Activated effector memory CD4-positive, alpha-beta T cell treated with anti-CD3 and anti-CD28 coated beads, Interleukin-2, amount 50 U/mL, for 16 hours (primary cell): ENCODE measurements around the gene SHC1.

Source experiments
- DNase-seq: peaks from one replicate; pipeline ENCODE4 v3.0.0-alpha.2; 2020

Gene SHC1

DNA sequence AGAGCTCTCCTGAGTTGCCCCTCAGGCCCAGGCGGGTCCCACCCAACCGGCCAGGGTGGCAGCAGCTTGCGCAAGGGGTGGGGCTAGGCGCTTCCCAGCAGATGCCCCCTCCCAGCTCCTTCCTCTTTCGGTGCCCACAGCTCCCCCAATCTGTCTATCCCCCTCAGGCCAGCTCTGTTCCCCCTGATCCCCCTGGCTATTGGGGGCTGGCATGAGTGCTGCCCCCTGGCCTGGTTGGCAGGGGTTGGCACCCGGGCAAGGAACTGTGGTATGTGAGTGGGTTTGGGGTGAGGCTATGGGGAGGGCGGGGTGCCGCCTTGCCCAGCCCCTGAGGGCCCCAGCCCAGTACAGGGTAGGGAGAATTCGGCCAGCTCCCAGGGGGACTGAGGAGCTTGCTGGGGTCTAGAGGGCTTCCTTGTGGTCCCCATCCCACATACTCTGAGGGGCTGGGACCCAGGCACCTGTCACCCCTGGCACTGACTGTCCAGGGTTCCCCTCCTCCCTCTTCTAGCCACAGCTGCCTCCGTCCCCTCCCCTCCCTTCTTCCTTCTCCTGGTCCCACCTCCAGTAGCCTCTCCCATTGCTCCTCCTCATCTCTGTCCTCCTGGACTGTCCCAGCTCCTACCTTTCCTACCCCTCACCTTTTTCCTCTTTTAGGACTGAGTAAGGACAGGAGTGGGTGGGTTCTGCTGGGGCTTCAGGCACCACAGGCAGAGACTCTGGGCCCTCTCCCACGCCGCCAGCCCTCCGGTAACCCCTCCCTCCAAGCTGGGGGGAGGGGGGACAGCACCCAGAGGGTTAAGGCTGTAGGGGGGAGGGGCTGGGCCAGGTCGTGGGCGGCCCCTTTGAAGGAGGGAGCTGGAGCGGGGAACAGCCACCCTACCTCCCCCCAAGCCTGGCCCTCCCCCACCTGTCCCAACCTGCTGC is 37.7 kb upstream of the SHC1 start:
- peak; percentile 83 for DNase-seq

DNA sequence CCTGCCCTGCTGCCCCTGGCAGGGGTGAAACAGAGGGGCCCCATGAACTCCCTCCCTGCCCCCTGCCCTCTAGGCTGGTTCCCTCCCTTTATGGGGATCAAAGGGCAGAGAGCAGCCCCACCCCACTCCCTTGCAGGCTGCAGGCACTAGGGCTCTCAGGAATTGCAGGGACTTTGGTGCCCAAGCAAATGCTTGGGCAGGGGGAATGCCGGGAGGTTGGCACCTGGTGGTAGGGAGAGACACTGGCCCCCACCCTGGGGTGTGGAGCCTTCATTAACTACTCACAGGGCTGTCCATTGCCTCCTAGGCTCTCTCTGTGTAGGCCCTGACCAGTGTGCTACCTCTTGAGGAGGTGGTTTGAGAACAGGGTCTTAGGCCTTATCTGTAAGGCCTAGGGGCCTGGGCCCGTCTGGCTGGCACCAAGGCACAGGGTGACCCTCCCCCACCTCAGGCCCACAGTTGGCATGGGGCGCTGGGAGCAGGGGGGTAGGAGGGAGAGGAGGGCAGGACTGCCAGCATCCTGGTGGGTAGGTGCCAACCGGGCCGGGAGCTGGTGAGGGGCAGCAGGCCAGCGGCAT is 36.8 kb upstream of the SHC1 start:
- no peak for DNase-seq

DNA sequence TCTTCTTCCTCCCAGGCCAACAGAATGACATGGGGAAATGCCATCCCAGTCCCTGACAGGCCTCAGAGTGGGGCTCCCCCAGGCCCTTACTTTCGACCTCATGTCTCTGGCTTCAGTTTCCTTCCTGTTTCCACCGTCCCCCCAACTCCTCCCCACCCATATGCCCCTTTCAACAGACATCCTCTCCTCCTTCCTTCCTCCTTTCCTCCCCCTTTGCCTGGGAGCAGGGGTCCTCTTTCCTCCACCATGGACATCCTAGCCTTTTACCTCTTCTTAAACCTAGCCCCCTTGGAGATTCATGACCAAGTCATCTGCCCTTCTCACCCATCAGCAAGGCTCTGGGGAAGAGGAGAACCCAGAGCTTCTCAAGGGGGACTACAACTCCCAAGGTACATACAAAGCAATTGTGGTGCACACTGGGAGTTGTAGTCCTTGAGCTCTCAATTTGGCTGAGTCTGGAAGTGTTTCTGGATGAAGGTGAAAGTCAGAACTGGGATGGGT is 36.1 kb upstream of the SHC1 start:
- peak; percentile 71 for DNase-seq

DNA sequence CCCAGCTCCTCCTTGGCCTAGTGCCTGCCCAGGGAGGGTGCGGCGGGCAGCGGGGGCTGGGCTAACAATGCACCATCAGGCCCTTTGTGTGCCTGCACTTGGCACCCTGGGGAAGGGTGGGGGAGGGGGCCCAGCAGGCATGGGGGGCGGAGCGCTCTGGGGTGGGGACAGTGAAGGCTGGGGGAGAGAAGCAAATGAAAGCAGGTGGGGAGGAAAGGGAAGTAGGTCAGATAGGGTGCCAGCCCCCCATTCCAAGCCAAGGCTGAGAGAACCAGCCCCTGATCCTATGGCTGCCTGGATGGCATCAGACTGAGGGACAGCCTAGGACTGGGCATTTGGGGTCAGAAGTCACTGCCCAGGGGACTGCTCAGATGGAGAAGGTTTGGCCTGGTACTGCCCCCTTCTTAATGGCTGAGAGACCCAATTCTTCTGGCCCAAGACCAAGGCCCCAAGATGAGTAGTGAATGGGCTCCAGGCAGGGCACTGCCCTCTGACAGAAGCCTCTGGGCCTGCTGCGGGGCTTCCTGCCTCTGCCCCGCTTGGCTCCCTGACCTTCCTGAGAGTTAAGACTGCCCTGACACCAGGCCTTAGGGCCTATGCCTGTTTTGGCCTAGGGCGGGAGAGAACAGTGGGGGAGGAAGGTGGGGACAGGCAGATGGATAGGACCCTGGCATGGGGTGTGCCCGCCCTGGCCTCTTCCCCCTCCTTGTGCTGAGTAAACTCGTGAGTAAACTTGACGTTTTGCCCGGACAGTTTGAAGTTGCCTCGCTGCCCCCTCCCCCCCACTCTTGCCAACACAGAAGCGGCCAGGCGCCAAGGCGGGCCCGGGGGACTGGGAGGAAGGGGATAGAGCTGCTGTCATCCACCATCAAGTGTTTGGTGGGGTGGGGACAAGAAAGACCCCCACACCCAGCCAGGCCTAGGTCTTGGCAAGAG is 34.8 kb upstream of the SHC1 start:
- DNase-seq = peak; percentile 79

DNA sequence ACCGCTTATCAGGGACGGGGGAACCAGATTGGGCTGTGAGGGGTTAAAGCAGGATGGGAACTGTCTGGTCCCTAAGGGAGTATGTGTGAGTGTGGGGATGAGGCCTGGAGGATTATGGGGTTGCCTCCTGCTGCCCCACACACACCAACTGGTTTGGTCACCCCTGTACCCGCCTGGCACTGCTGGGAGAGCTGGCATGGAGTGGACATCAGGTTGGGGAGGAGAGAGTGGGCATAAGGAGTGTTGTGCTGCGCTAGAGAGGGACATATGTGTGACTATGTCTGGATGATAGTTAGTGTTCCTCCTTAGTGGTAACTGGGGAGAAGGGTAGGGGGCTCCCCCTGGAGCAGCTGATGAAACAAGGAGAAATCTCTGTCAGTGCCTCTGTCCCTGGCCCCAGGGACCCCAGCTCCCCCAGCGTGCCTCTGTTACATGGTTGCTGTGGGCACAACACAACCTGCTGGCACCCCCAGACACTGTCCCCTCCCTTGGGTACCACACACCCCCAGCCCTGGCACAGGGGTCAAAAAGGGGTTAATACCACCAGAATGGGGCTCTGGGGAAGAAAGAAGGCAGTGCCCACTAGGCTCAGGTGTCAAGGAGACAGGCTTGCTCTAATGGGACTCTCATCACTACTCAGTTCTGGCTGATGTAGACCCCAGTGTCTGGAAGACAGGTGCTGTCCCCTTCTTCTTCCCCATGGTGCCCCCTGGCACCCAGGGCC is 34.0 kb upstream of the SHC1 start:
- no peak for DNase-seq

DNA sequence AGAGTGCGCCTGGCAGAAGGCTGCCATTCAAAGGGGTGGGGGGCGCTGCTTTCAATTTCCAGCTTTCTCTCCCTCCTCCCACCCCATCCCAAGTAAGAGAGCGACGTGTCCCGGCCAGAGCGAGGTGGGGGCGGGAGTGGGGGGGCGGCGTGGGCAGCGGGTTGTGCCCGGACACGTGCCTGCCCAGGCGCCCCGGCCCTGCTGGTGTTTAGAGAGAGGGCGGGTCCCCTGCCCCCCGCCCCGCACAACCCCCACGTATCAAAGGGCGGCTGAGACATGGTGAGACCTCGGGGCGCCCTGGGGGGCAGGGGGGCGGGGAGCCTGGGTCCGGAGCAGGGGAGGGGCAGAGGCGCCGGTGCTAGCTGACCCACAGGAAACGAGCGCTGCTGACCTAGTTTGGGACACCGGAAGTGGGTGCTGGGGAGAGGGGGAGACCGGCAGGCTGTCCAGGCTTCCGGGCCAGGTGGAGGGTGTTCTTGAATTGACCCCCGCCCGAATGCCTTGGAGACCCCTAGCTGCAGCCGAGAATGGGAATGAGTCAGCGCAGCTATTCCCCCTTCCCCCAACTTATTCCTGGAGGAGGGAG is 33.3 kb upstream of the SHC1 start:
- peak; percentile 75 for DNase-seq

DNA sequence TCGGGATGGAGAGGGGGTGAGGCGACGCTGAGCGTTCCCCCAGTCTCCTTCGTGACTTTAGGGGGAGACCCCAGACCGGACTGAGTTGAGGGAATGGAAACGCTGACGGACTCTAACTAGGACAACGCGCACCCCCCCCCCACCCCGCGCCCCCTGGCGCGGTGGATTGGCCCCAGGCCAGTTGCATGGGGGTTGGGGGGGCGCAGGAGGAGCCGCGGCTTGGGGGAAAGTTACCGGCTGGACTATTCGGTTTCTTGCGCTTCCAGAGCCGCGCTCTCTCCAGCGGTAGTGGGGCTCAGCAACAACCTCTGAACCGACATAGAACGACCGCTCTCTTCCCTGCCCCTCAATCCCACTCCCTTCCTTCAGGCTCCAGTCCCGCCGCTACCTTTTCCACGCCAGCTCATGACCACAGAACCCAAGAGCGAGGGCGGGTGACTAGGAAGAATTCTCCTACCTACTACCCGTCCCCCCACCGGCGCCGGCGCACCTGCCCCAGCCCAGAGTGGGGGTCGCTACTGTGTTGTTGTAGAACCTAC is 32.7 kb upstream of the SHC1 start:
- DNase-seq = peak; percentile 78

DNA sequence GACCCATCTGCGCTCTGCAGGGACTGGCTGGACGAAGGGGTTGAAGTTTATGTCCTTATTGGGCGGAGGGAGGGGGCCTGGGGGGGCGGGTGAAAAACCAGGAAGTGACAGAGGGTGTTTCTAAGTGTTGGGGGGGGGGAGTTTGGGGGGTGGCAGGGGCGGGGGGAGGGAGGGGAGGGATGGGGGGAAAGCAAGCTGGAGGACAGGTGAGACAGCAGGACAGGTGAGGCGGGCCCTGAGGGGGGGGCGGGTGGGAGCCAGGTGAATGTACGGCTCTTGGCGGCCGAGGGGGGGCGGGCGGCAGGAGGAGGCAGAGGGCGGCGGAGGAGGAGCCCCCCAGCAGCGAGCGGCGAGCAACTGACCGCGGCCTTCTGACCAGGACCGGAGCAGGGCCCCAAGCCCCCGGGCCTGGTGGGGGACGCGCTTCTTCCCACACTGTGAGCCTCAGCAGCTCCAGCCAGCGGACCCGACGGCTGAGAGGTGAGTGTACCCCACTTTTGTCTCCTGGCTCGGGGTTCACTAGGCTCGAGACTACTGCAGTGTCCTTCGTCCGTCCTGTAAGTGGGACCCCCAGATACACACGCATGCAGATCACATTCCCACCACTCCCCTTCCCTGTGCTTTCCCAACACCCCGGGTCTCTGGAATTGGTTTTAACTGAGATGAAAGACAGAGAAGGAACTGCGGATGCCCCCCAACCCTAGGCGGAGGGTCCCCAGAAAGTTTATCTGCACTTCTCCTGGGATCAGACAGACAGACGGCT is 32.1 kb upstream of the SHC1 start, which contains the start of gene ZBTB7B:
ZBTB7B (plus strand) TSS at position 339 of the 763 bp plus-strand sequence. CDS start 11,859 bp downstream, outside the sequence.
- peak; percentile 74 for DNase-seq

DNA sequence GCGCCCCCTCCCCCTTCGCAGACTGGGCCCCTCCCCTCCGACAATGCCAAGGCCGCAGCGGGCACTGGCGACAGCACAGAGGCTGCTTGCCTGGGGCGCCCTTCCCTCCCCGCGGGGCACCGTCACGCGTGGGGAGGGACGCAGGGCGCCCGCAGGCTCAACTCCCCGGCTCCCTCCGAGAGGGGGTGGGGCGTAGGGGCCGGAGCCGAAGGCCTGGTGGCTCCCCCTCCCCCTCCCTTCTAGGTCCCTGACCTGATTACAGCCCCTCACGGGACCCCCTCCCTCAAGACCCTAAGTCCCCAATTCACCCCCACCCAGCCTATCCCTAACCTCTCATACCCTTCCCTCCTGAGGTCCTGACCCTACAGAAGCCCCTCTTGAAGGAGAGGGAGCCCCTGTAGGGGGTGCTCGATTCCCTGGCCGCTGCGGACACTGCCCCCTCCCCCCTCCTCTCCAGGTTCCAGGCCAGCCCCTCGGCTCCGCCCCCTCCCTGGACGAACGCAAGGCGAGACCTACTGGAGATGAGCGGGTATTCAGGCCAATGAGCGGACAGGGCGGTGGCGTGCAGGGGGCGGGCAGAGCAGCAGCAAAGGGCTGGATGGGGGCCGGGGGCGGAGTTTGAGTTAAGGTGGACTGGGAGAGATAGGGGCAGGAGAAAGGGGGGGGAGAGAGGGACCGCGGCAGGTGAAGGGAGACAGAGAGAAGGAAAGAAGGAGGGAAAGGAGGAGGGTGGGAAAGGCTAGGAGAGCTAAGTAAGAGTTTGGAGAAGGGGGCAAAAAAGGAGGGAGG is 31.3 kb upstream of the SHC1 start:
- DNase-seq = peak; percentile 99

DNA sequence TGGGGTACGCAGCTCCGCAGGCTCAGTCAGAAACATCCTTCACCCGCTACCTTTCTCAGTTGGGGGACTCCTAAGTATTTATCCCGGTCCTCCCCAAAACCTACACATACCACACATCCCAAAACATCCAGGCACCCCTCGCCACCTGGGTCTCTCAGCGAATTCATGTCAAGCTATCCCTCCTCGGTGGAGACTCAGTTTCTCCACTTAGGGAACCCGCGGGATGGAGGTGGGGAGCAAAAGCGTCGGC is 30.8 kb upstream of the SHC1 start:
- DNase-seq = no peak

DNA sequence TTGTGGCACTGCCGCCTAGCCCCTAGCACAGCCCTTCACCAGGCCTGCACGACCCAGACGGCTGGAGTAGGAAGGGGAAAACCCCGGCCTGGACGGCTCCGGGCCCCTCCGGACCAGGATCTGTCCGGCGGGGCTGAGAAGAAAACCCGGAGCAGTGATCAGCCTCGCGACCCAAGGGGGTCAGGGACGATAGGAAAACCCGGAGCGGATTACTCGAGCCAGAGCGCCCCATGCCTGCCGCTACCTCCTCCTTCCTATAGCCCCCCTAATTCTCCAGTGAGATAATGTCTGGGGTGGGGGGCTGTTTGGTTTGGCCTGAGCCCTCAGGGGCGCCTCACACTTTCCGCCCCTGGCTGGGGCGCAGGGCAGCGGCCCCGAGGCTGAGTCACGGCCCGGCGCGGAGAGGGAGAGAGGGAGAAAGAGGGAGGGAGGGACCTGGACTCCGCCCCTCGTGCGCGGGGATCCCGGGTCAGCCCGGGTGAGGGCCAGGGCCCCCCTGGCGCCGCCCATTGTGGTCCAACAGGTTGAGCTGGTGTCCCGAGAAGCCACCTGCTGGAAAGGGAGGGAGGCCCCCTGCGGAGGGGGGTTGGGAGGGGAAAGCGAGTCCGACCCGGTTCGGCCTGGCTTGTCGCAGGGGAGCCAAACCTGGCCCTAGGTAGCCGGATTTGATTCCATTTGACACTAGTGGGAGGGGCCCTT is 30.3 kb upstream of the SHC1 start:
- DNase-seq = peak; percentile 94

DNA sequence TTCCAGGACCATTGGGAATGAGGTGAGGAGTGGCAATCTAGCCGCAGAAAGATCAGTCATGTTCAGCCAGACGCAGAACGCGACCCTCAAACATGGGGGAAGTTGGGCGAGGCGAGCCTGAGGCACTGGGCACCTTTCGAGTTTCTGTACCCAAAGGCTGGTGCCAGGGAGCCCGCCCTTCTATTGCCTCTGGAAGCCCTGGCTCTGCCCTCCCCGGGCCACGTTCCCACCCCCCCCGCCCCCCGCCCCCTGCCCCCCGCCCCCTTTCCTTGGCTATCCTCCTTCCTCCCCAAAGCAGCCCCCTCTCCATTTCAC is 29.8 kb upstream of the SHC1 start:
- DNase-seq = peak; percentile 74

DNA sequence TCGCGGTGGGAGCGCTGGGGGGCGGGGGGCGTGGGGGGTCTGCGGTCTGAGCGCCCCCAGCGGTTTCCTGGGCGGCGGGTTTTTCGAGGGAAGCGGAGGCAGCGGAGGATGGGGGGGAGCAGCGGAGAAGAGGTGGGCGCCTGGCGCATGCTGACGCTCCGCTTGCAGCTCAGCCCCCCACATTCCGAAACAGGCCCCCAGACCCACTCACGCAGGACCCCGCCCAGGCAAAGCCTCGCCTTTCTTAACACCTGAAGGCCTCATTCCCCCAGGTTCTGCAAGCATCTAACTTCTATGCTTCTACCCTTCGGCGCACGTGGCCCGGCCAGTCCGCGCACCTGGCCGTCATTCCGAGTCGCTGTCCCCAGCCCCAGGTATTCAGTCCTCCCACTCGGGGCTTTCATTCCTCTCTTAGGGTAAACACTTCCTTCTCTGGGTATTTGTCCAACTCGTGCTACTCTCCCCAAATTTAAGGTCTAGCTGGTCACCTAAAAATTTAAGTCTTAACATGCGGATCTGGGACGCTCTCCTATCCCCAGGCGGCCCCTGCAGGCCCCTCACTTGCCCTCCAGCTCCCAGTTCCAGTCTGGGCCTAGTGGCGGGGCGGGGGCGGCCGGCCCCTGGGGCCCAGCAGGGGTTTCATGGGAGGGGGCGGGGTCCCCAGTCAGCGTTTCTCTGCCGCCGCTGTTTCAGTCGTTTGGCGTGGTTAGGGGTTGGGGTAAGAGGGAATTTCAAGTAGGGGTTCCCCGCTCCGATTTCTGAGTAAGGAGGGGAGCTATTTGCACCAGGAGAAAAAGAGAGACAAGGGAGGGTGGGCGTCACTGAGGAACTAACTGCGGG is 29.2 kb upstream of the SHC1 start:
- peak; percentile 85 for DNase-seq

DNA sequence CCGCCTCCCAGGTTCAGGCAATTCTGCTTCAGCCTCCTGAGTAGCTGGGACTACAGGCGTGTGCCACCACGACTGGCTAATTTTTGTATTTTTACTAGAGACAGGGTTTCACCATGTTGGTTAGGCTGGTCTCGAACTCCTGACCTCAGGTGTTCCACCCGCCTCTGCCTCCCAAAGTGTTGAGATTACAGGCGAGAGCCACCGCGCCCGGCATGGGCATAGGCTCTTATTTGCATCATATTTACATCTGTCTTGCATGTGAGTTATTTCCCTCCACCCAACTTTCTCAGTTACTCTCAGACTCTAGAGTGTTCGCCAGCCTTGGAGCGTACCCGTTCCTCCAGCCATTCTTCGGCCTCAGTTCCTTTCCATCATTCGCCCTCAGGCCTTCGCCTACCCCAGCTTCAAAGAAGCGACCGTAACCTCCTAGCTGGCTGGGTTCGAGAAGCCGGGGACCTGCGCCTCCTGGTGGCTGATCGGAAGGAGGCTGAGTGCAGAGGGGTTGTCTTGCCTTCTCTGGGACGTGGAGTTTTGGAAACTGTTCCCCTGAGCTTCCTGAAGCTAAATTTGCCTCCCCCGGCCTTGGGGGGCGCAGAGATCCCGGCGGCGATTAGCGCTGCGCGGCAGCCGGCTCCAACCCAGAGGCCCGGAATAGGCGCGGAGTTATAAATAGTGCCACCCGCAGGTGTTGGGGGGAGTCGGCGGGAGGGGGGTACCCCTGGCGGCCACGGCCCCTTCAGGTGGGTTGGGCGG is 28.4 kb upstream of the SHC1 start:
- peak; percentile 90 for DNase-seq

DNA sequence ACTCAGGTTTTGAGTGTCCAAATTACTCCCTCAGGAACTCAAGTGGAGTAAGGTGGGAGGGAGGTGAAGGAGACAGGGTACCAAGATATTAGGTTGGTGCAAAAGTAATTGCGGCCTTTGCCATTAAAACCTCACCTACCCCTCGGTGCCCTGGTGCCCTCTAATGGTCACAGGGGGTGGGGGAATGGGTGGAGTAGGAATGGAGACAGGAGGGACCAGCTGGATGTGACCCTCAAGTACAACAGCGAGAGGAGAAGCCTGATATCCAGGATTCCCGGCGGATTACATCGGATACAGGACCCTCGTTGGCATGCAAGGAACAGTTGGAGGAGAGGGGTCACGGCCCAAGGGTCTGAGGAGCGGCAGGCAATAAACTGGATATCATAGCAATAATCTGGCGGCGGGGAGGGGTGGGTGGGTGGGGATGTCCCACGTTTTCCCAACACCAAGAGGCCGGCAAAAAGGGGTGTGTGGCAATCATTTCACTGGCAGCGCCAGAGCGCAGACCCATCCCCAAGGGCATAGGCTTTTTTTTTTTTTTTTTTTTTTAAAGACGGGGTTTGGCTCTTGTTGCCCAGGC is 27.7 kb upstream of the SHC1 start:
- DNase-seq = no peak

DNA sequence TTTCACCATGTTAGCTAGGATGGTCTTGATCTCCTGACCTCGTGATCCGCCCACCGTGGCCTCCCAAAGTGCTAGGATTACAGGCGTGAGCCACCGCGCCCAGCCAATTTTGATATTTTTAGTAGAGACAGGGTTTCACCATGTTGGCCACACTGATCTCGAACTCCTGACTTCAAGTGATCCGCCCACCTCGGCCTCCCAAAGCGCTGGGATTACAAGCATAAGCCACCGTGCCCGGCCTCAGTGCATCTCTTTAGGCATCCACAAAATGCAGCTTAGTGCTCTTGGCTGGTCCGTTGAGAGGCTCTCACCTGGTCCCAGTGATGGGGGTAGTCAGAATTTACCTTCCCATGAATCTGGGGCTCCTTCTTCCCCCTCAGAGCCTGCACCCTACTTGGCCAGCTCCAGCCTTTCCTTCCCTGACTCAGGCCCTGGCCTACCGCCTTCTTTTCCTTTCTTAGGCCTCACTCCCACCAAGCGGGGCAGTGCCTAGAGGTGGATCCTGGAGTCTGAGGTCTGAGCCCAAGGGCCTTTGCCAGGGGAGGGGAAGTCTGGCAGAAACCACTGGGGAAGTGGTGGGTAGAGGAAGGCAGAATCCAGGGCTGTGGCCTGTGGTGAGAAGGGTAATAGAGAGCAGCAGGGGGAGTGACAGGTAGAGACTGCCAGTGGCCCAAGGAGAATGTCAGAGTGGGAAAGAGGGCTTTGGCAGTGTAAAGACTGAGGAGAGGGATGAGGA is 26.6 kb upstream of the SHC1 start:
- no peak for DNase-seq
